GM19438 (cell line): Measurements from ENCODE around the gene RPRM.
"Not testable (repeated sequence)": the region's sequence is repeated elsewhere in the genome, so short reads cannot be mapped to it uniquely, and the experiment has no call there.

Source experiments
- ATAC-seq: cut with Tn5 transposase; IDR thresholded peaks from one replicate; pipeline ENCODE4 v1.9.1; 2021; ENCODE audit warnings: low read depth; ENCODE audit not compliant: unreplicated experiment

Gene RPRM

DNA sequence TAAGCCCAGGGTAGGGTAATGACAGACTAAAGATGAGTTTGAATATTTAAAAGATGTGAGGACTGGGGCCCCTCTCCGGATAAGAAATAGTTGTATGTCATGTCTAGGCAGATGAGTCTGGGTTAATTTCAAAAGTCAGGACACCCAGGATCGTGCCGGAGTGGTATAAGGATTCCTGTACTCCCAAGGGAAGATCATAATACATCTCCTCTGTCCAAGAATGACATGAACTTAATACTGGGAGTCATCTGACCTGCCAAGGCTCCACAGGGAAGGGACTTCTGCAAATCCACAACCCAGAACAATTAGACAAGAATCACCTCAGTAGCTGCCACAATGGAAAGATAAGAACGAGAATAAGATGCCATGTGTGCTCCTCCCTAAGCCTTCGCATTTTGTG is 17.1 kb downstream of the RPRM start:
- ATAC-seq = no peak

- ATAC-seq = no peak
Observed at GRCh38 chr2:153455861-153456260, 22.7 kb downstream of the RPRM start.

DNA sequence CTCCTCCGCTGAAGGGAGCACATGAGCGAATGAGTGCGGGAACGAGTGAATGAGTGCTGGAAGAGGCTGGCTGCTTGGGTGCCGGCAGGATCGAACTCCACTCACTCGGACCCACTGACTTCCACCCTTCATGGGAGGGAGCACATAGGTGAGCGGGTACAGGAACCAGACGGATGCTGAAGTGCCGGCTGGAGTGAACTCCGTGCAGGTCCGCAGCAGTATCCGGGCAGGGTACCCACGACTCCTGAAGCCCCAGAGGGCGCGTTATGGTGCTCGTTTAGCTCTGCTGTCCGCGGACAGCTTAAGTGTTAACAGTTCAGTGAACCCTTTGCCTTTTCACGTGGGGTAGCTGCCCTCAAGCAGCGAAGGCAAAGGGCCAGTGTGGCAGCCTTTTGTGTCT is 23.2 kb downstream of the RPRM start:
- ATAC-seq = no peak

DNA sequence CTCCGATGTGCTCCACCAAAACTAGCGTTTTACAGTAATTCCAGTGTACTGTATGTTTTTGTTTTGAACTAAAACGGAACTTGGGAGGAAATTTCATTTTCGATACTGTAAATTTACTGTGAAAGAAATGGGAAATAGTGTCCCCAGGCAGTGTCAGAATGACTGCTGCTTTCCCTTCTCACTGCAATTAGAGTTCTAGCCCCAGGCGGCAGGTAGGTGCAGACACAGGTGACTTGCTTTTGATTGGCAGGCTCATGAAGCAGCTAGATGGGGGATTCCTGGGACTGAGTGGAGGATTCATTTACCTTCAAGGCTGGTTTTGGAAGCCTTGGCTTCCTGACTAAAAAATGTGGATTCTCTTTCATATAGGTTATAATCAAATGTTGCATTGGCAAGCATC is 27.0 kb downstream of the RPRM start:
- ATAC-seq = no peak

- ATAC-seq = no peak
Observed at GRCh38 chr2:153443106-153443505, 35.5 kb downstream of the RPRM start.

- ATAC-seq = not testable (repeated sequence)
Observed at GRCh38 chr2:153442616-153443015, 35.9 kb downstream of the RPRM start.

DNA sequence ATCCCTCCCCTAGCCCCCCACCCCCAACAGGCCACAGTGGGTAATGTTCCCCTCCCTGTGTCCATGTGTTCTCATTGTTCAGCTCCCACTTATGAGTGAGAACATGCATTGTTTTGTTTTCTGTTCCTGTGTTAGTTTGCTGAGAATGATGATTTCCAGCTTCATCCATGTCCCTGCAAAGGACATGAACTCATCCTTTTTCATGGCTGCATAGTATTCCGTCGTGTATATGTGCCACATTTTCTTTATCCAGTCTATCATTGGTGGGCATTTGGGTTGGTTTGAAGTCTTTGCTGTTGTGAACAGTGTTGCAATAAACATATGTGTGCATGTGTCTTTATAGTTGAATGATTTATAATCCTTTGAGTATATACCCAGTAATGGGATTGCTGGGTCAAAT is 38.5 kb downstream of the RPRM start:
- ATAC-seq = not testable (repeated sequence)

- no peak for ATAC-seq
Observed at GRCh38 chr2:153433403-153433802, 45.2 kb downstream of the RPRM start.

GRCh38 chr2:153432381-153432780 is 46.2 kb downstream of the RPRM start:
- no peak for ATAC-seq

- ATAC-seq = no peak
Observed at GRCh38 chr2:153431114-153431513, 47.4 kb downstream of the RPRM start.
